Effector CD4-positive, alpha-beta T cell (primary cell): Measurements from ENCODE around the gene DCPS.
"Not testable (repeated sequence)": the region's sequence is repeated elsewhere in the genome, so short reads cannot be mapped to it uniquely, and the experiment has no call there.

Experiments
- DNase-seq: peaks from one replicate; pipeline ENCODE4 v3.0.0-alpha.2; 2020
- total RNA-seq: gene quantifications from one replicate; lab custom pipeline; 2026; lab: John Stamatoyannopoulos, UW

DCPS gene, protein sequence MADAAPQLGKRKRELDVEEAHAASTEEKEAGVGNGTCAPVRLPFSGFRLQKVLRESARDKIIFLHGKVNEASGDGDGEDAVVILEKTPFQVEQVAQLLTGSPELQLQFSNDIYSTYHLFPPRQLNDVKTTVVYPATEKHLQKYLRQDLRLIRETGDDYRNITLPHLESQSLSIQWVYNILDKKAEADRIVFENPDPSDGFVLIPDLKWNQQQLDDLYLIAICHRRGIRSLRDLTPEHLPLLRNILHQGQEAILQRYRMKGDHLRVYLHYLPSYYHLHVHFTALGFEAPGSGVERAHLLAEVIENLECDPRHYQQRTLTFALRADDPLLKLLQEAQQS
- total RNA-seq, result 24.8 reads per million, percentile 52 among the genes with 10 or more reads in this experiment

GRCh38 chr11:126303623-126304456 lies at the start of gene DCPS:
DCPS (plus strand) TSS chr11:126304060; CDS start chr11:126304081, 21 bp downstream.
- DNase-seq, result peak; percentile 76

GRCh38 chr11:126254819-126255218 lies 49.0 kb upstream of the DCPS start:
- DNase-seq, result no peak

- DNase-seq, result not testable (repeated sequence)
Measured at GRCh38 chr11:126255507-126255906, 48.4 kb upstream of the DCPS start.

DNA sequence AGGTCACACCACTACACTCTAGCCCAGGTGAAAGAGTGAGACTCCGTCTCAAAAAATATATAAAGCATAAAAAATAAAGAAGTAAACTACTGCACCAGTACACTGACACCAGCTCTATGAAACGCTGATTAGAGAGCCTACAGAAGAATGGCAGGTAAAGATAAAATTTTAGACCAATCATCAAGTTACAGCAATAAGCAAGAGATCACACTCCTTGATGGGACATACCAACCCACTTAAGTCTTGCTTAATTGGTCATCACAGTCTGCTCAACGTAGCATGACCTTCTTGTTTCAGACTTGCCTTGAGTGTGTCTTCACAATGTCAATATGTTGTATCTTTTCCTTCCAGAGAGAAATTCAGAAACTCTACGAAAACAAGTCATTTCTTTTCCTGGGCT lies 47.6 kb upstream of the DCPS start:
- DNase-seq, result no peak

- no peak for DNase-seq
Measured at GRCh38 chr11:126257144-126257543, 46.7 kb upstream of the DCPS start.

- no peak for DNase-seq
Measured at GRCh38 chr11:126257764-126258163, 46.1 kb upstream of the DCPS start.

- no peak for DNase-seq
Measured at GRCh38 chr11:126262216-126262615, 41.6 kb upstream of the DCPS start.

DNA sequence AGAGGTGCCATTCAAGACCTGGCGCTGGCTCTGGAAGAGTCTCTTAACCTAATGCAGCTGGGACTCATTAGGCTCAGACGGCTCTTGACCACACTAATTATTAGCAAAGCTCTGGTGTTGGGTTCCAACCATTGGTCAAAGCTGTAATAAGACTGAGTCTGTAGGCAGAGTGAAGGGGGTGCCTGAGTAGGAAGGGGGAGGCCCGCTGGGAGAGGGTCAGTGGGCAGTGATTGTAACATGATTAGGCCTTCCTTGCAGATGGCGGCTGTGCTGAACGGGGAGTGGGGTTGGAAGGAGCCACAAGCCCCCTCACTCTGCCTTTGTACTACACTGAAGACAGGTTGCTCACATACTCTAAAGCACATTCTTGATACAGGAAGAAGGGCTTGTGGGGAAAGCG lies 40.4 kb upstream of the DCPS start:
- no peak for DNase-seq

GRCh38 chr11:126265811-126266210 lies 38.0 kb upstream of the DCPS start:
- no peak for DNase-seq

- no peak for DNase-seq
Measured at GRCh38 chr11:126267650-126268049, 36.2 kb upstream of the DCPS start.

DNA sequence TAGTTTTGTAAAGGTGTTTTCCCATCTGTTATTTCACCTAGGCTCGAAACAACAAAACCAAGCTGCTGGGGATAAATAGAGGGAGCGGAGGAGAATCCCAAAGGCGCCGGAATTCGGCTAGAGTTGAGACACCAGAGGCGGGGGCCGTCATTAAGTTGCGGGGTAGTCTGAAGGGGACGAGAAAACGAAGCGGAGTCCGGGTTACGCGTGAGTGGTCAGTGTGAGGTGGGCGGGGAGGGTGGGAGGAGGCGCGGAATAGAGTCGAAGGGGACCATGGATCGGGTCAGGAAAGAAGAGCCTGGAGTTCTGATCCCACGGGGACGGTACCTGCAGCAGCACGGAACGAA lies 35.5 kb upstream of the DCPS start:
- no peak for DNase-seq

GRCh38 chr11:126268708-126269579 lies 34.9 kb upstream of the DCPS start, which contains the start of the genes FOXRED1 and SRPRA:
FOXRED1 (plus strand) TSS chr11:126269154; CDS start chr11:126269207, 53 bp downstream.
SRPRA (minus strand) TSS chr11:126268895; CDS start chr11:126268804, 91 bp downstream.
- peak; percentile 100 for DNase-seq

GRCh38 chr11:126277322-126277721 lies 26.5 kb upstream of the DCPS start:
- no peak for DNase-seq

- no peak for DNase-seq
Measured at GRCh38 chr11:126277780-126278179, 26.1 kb upstream of the DCPS start.

DNA sequence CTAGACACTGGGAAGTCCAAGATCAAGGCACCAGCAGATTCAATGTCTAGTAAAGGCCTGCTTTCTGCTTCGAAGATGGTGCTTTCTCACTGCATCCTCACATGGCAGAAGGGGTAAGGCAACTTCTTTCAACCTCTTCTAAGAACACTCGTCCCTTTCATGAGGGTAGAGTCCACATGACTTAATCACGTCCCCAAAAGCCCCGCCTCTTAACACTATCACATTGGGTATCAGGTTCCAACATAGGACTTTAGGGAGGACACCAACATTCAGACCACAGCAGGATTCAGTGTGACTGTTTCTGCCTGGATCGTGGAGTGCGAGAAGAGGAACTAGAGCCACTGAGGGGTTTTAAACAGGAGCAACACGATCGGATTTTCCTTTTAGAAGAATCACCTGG lies 24.7 kb upstream of the DCPS start:
- DNase-seq, result no peak

- DNase-seq, result no peak
Measured at GRCh38 chr11:126280595-126280994, 23.3 kb upstream of the DCPS start.

- no peak for DNase-seq
Measured at GRCh38 chr11:126281245-126281644, 22.6 kb upstream of the DCPS start.

GRCh38 chr11:126281666-126282175 lies 22.1 kb upstream of the DCPS start:
- no peak for DNase-seq

DNA sequence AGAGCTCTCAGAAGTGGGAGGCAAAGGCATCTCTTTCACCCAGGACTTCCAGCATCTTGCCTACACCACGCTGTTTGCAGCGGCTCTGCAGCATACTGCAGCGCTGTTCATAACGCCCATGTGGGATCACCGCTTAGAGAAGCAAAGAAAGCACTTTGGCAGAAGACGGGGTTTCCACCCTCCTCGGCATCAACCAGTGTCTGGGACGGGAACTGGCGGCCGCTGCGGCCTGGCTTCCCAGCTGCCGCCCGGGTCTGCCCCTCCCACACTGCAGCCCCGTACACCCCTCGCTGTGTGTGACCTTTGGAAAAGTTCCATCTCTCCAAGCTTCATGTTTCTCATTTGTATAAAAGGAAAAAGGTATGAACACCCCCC lies 21.5 kb upstream of the DCPS start:
- peak; percentile 26 for DNase-seq

- peak; percentile 53 for DNase-seq
Measured at GRCh38 chr11:126282736-126283591, 20.9 kb upstream of the DCPS start, which contains the start of gene TIRAP. TIRAP (plus strand) TSS chr11:126283093; CDS start chr11:126290895, 7,802 bp downstream.

DNA sequence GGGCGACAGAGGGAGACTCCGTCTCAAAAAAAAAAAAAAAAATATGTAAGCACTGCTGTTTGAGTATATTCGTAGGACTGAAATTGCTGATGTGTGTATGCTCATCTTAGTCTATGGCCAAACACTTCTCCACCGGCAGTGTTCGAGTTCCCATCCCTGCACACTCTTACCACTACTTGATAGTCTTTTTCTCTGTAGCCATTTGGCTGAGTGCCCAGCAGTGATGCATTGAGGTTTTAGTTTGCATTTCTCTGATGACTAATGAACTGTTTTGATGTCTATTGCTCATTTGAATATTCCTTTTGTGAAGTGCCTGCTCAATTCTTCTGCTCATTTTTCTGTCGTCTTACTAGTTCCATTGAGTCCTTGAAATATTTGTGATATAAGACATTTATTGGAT lies 19.0 kb upstream of the DCPS start:
- peak; percentile 81 for DNase-seq
